GM12878 (cell line): ENCODE results near the gene PLEKHA7. TPM values are rescaled to one million over a fixed set of nuclear protein-coding genes. Genes with fewer than 3 reads are reported as not detected.

Experiments
- ATAC-seq: fragments of 200-7000 bp; cut with Tn5 transposase; 3 replicates; pipeline ENCODE4 v1.9.1; 2020; ENCODE audit warnings: mild to moderate bottlenecking, moderate library complexity
- BruUV-seq: library from RNA; stranded (reverse); fragments of 400-500 nt; replicated peaks from 2 replicates; lab custom pipeline; 2021; lab: Mats Ljungman, UMichigan
- CTCF ChIA-PET: fragments of 300-600 bp; sonication (Branson Sonifier 250); formaldehyde crosslinking; extraction: SDS; loops from one replicate; lab custom pipeline; 2021; ENCODE audit warnings: inconsistent platforms; lab: Yijun Ruan, JAX
- POLR2A ChIA-PET: fragments of 350-600 bp; formaldehyde crosslinking; extraction: SDS; loops from one replicate; lab custom pipeline; 2021; ENCODE audit warnings: inconsistent platforms; lab: Charles Lee
- RAD21 ChIA-PET: fragments of 300-600 bp; sonication (Branson Sonifier 250); formaldehyde crosslinking; loops from one replicate; lab custom pipeline; 2023; ENCODE audit warnings: antibody characterized with exemption; ENCODE audit not compliant: unreplicated experiment; lab: Charles Lee
- SMC1A ChIA-PET: fragments of 300-600 bp; sonication (Branson Sonifier 250); formaldehyde crosslinking; loops from one replicate; lab custom pipeline; 2023; ENCODE audit not compliant: unreplicated experiment, uncharacterized antibody; lab: Charles Lee
- DNase-seq: peaks from one replicate; pipeline ENCODE4 v3.0.0-alpha.2; 2011; ENCODE audit warnings: low read depth, low spot score
- FAIRE-seq: peaks from 3 replicates; lab custom pipeline; 2011; peaks lifted over from hg19 to GRCh38; lab: Jason Lieb, UNC
- H2AFZ ChIP-seq: 2 replicates; pipeline ENCODE4 v1.6.0; 2011; ENCODE audit warnings: low read depth, low read length, control low read depth; ENCODE audit not compliant: control insufficient read depth
- H3K27ac ChIP-seq: 2 replicates; pipeline ENCODE4 v1.5.1; 2011; ENCODE audit warnings: control low read depth; ENCODE audit not compliant: control insufficient read depth, insufficient read depth
- H3K27me3 ChIP-seq, 2 experiments: replicated peaks in 1 of 2; 2 replicates each; pipeline versions ENCODE4 v1.6.0 to v1.6.1; 2011; ENCODE audit warnings: low read length in 1 of 2; ENCODE audit not compliant: control insufficient read depth in 2 of 2, insufficient read depth in 2 of 2
- H3K36me3 ChIP-seq, 2 experiments: 2 replicates each; pipeline ENCODE4 v1.5.1; 2011; ENCODE audit warnings: low read length in 1 of 2; ENCODE audit not compliant: control insufficient read depth in 2 of 2, insufficient read depth in 2 of 2
- H3K4me1 ChIP-seq: 2 replicates; pipeline ENCODE4 v1.6.1; 2011; ENCODE audit warnings: mild to moderate bottlenecking, low read length, moderate library complexity, mixed read lengths; ENCODE audit not compliant: control insufficient read depth, insufficient read depth
- H3K4me2 ChIP-seq: 2 replicates; pipeline ENCODE4 v1.6.0; 2011; ENCODE audit warnings: control low read depth; ENCODE audit not compliant: control insufficient read depth, insufficient read depth
- H3K4me3 ChIP-seq: fragments of 200-600 bp; sonication (generic); 2 replicates; pipeline ENCODE4 v1.5.1; 2016
- H3K79me2 ChIP-seq: 2 replicates; pipeline ENCODE4 v1.6.0; 2011; ENCODE audit warnings: low read length; ENCODE audit not compliant: control insufficient read depth, insufficient read depth
- H3K9ac ChIP-seq: 2 replicates; pipeline ENCODE4 v1.8.0; 2011; ENCODE audit warnings: low read length, control low read depth, mixed read lengths; ENCODE audit not compliant: control insufficient read depth, insufficient read depth
- H3K9me3 ChIP-seq: replicated peaks from 3 replicates; pipeline ENCODE4 v1.5.1; 2011; ENCODE audit warnings: mild to moderate bottlenecking, low read length; ENCODE audit not compliant: control insufficient read depth, insufficient read depth
- H4K20me1 ChIP-seq: 2 replicates; pipeline ENCODE4 v1.6.0; 2011; ENCODE audit not compliant: control insufficient read depth, insufficient read depth
- BCL11A ChIP-seq: IDR thresholded peaks from 2 replicates; pipeline ENCODE4 v1.6.1; 2011; ENCODE audit warnings: low read depth, low read length
- KAT2A ChIP-seq: conservative IDR thresholded peaks from 2 replicates; pipeline ENCODE4 v1.6.1; 2011; ENCODE audit warnings: low read depth, low read length; ENCODE audit not compliant: control insufficient read depth
- MEF2A ChIP-seq: IDR thresholded peaks from 2 replicates; pipeline ENCODE4 v1.6.1; 2011; ENCODE audit warnings: low read depth, mild to moderate bottlenecking, low read length, moderate library complexity; ENCODE audit not compliant: insufficient read depth
- NBN ChIP-seq: fragments of 450-650 bp; IDR thresholded peaks from 2 replicates; pipeline ENCODE4 v1.6.1; 2016
- ZBED1 ChIP-seq: IDR thresholded peaks from 2 replicates; pipeline ENCODE4 v1.6.1; 2016; ENCODE audit warnings: borderline replicate concordance
- whole genome bisulfite sequencing: methylation state at CpG from one replicate; pipeline ENCODE4 v1.1.6; 2016; ENCODE audit warnings: low lambda C conversion rate; ENCODE audit not compliant: insufficient replicate concordance, insufficient coverage; ENCODE audit errors: missing lambda C conversion rate; 5-methylcytosine and 5-hydroxymethylcytosine counted together
- in situ Hi-C: fragments of 300-500 bp; cut with MboI; formaldehyde crosslinking; loops from 9 replicates; pipeline ENCODE4 v1.14.3; 2018; ENCODE audit warnings: mixed read lengths
- intact Hi-C: fragments of 100-400 bp; cut with micrococcal nuclease; formaldehyde crosslinking; loops from one replicate; pipeline ENCODE4 v1.14.2; 2022; ENCODE audit not compliant: unreplicated experiment
- polyA plus RNA-seq, 11 experiments: library from polyadenylated mRNA; depleted of rRNA in 4 of 11; unstranded in 6 of 11; stranded (reverse) in 5 of 11; fragments of >200 nt; fragmentation: Nextera tagmentation in 4 of 11; fragmentation: Illumina TruSeq in 1 of 11; extraction: Ambion mirVana in 4 of 11; extraction: Trizol in 1 of 11; gene quantifications; 1 replicate in 1 of 11; 2 replicates in 10 of 11; pipeline versions ENCODE4 v1.2.1 to v1.2.3, GENCODE V29; 2011 to 2016; ENCODE audit warnings: inconsistent platforms in 2 of 11, missing spikeins in 2 of 11, low read depth in 1 of 11
- total RNA-seq, 4 experiments: library from RNA; depleted of rRNA in 3 of 4; stranded (reverse); fragments of >200 nt in 3 of 4; fragmentation: Illumina TruSeq in 1 of 4; extraction: Trizol in 1 of 4; gene quantifications; 2 replicates each; pipeline versions ENCODE4 v1.2.1 to v1.2.3, GENCODE V29; 2013 to 2021
- TF ChIP-seq, protein P1 (sequence below): IDR thresholded peaks from 2 replicates; pipeline ENCODE4 v1.6.1; 2012; ENCODE audit warnings: low read depth, low read length, improper control_type of control experiment
- TF ChIP-seq, protein P2 (sequence below): fragments of 450-650 bp; IDR thresholded peaks from 2 replicates; pipeline ENCODE4 v1.6.1; 2016; ENCODE audit warnings: mild to moderate bottlenecking

PLEKHA7 gene
- total and polyA plus RNA-seq, 10 of the 15 experiments (the other 5 are each of a cell fraction or from before 2014, with no cell fraction given), result 0.45 to 5.3 (median 2.1) TPM

DNA sequence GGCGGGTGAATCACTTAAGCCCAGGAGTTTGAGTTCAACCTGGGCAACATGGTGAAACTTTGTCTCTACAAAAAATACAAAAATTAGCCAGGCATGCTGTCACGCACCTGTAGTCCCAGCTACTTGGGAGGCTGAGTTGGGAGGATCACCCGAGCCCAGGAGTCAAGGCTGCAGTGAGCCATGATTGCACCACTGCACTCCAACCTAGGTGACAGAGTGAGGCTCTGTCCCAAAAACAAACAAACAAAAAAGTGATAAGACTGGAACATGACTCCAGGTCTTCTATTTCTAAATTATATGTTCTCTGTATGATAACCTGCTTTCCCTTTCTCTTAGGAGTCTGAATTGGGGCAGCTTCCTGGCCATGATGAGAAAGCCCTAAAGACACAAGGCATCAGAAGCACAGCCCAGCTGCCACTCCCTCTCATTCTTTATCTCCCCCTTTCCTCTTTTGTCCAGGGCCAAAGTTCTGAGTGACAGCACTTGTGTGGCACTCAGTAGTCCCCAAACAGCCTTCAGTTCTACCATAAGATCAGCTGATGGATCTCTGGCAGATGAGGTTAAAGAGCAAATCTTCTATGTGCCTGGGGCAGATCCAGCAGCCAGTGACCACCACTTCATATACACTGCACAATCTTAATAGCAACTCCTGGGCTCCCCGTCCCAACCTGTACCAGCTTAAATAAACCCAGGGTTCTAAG is 139.8 kb downstream of the PLEKHA7 start:
- ATAC-seq, result no peak
- intact Hi-C loops (no loop called here), in situ Hi-C loops (no loop called here)
- DNase-seq, result no peak
- Histone ChIP-seq H4K20me1 (no peaks in the 10 kb centered on the region), H3K27ac (no peak overlapping the region), H3K27me3 (no peaks in the 10 kb centered on the region; a peak in 1 of 4 replicates), H3K4me1 (no peaks in the 10 kb centered on the region), H3K4me3 (no peak overlapping the region), H3K36me3 (no peaks in the 10 kb centered on the region), H3K79me2 (no peaks in the 10 kb centered on the region), H3K4me2 (no peak overlapping the region), H3K9me3 (no peaks in the 10 kb centered on the region), H3K9ac (no peak overlapping the region), H2AFZ (no peak overlapping the region)
- ChIA-PET POLR2A (interaction anchor here (0.7 kb wide), 1 partner anchor 1652 kb away, joined by 4 read pairs; the partner anchor contains the start of gene TSG101), CTCF (interaction anchor here (1.4 to 2.6 kb wide), 3 partner anchors 18 to 54 kb away, joined by 4 to 8 read pairs (median 4); no protein-coding TSS in a partner anchor), RAD21 (interaction anchor here (1.4 kb wide), 1 partner anchor 20 kb away, joined by 3 read pairs; no protein-coding TSS in a partner anchor), SMC1A (interaction anchor here (1.0 to 1.7 kb wide), 9 partner anchors 8 to 53 kb away, joined by 3 to 6 read pairs (median 3); no protein-coding TSS in a partner anchor)
- no peak for FAIRE-seq
- no peak for TF ChIP-seq NBN
- no peak for TF ChIP-seq KAT2A
- no peak for TF ChIP-seq BCL11A
- WGBS, result 52% methylated on average over 4 of the region's 4 CpGs
- no TSS peak for BruUV-seq

DNA sequence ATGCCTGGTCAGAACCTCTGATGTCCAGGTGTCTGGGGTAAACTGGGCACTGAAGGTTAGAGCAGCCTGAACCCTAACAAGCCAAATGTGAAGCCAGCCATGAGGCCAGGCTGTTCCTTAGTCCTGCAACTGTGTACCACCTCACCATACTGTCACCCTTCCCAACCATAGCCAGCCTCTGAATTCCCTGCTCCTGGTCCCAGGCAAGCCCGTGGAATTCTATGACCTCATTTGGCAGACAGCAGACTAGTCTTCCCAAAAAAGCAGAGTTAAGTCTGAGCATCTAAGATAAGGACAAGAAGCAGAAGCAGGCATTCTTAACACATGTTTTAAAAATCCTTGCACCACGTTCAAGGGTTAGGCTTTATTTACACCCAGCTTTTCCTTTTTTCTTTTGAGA is 140.9 kb downstream of the PLEKHA7 start:
- CTCF ChIA-PET, result interaction anchor here (2.6 kb wide), 1 partner anchor 53 kb away, joined by 8 read pairs; no protein-coding TSS in a partner anchor
- no TSS peak for BruUV-seq
- TF ChIP-seq ZBED1 (no peak), MEF2A (no peak)
- TF ChIP-seq, protein P1, sequence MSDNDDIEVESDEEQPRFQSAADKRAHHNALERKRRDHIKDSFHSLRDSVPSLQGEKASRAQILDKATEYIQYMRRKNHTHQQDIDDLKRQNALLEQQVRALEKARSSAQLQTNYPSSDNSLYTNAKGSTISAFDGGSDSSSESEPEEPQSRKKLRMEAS, result no peak
- TF ChIP-seq, protein P2, sequence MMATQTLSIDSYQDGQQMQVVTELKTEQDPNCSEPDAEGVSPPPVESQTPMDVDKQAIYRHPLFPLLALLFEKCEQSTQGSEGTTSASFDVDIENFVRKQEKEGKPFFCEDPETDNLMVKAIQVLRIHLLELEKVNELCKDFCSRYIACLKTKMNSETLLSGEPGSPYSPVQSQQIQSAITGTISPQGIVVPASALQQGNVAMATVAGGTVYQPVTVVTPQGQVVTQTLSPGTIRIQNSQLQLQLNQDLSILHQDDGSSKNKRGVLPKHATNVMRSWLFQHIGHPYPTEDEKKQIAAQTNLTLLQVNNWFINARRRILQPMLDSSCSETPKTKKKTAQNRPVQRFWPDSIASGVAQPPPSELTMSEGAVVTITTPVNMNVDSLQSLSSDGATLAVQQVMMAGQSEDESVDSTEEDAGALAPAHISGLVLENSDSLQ, result no peak
- TF ChIP-seq, all 136 proteins: peak for 0
- Histone ChIP-seq H3K27me3 (no peaks in the 10 kb centered on the region; a peak in 1 of 4 replicates), H3K9me3 (no peaks in the 10 kb centered on the region), H4K20me1 (no peaks in the 10 kb centered on the region), H3K9ac (no peak overlapping the region), H3K36me3 (no peaks in the 10 kb centered on the region), H3K4me2 (no peak overlapping the region), H3K4me1 (no peaks in the 10 kb centered on the region), H3K79me2 (no peaks in the 10 kb centered on the region), H2AFZ (no peak overlapping the region), H3K4me3 (no peak overlapping the region), H3K27ac (no peak overlapping the region)
- 0% methylated on average over 2 of the region's 2 CpGs for WGBS
- in situ Hi-C loops (no loop called here), intact Hi-C loops (no loop called here)
- ChIA-PET SMC1A (no interaction called here), RAD21 (no interaction called here), POLR2A (no interaction called here)
- DNase-seq (no peak), FAIRE-seq (no peak), ATAC-seq (no peak)
